Erythroblast (primary cell): ENCODE measurements around the gene TMEM51.

Experiments
- DNase-seq, 2 experiments: peaks; one replicate each; lab custom pipeline; 2025; lab: John Stamatoyannopoulos, UW
- GATA1 ChIP-seq: IDR thresholded peaks from 2 replicates; pipeline ENCODE4 v1.6.1; 2011; ENCODE audit warnings: low read depth, mild to moderate bottlenecking, control low read depth, low read length, moderate library complexity
- POLR2A ChIP-seq: IDR thresholded peaks from 2 replicates; pipeline ENCODE4 v1.6.1; 2011; ENCODE audit warnings: mild to moderate bottlenecking, low read length

Gene TMEM51

GRCh38 chr1:15224974-15225373, 71.4 kb downstream of the TMEM51 start:
- DNase-seq, result no peak
- no peak for TF ChIP-seq GATA1
- TF ChIP-seq POLR2A, result no peak

- no peak for DNase-seq
- TF ChIP-seq GATA1, result no peak
- TF ChIP-seq POLR2A, result no peak
These were observed 71.9 kb downstream of the TMEM51 start for GRCh38 chr1:15225461-15225860.

- TF ChIP-seq GATA1, result no peak
- no peak for TF ChIP-seq POLR2A
These were observed 73.1 kb downstream of the TMEM51 start for GRCh38 chr1:15226388-15227255.

GRCh38 chr1:15229707-15230131, 76.2 kb downstream of the TMEM51 start:
- TF ChIP-seq GATA1 (no peak), POLR2A (no peak)
- DNase-seq, result no peak

More at GRCh38 chr1:15226388-15227255, 73.1 kb downstream of the TMEM51 start:
- no peak for DNase-seq

- DNase-seq, result no peak
- TF ChIP-seq POLR2A (no peak), GATA1 (no peak)
These were observed 78.2 kb downstream of the TMEM51 start for GRCh38 chr1:15231714-15232201.

- TF ChIP-seq GATA1 (no peak), POLR2A (no peak)
- no peak for DNase-seq
These were observed 80.1 kb downstream of the TMEM51 start for GRCh38 chr1:15233689-15234088.

GRCh38 chr1:15236321-15236721, 82.8 kb downstream of the TMEM51 start:
- DNase-seq, result no peak
- no peak for TF ChIP-seq POLR2A
- TF ChIP-seq GATA1, result no peak

GRCh38 chr1:15236746-15237145, 83.2 kb downstream of the TMEM51 start:
- no peak for TF ChIP-seq GATA1
- DNase-seq, result no peak

GRCh38 chr1:15238789-15239188, 85.2 kb downstream of the TMEM51 start:
- DNase-seq, result no peak
- TF ChIP-seq POLR2A (no peak), GATA1 (no peak)

GRCh38 chr1:15242766-15243165, 89.2 kb downstream of the TMEM51 start:
- TF ChIP-seq GATA1 (no peak), POLR2A (no peak)
- no peak for DNase-seq

GRCh38 chr1:15243275-15244043, 89.9 kb downstream of the TMEM51 start:
- TF ChIP-seq GATA1 (no peak), POLR2A (no peak)
- DNase-seq, result no peak

- DNase-seq, result no peak
- TF ChIP-seq POLR2A (no peak), GATA1 (no peak)
These were observed 91.3 kb downstream of the TMEM51 start for GRCh38 chr1:15244813-15245212.

GRCh38 chr1:15245593-15246360, 92.2 kb downstream of the TMEM51 start:
- DNase-seq, result no peak

More at GRCh38 chr1:15245593-15246360, 92.2 kb downstream of the TMEM51 start:
- no peak for TF ChIP-seq POLR2A
- TF ChIP-seq GATA1, result no peak
